Hepatocyte (in vitro differentiated cells): ENCODE measurements around the gene RRP1. TPM values are rescaled to one million over a fixed set of nuclear protein-coding genes. Genes with fewer than 3 reads are reported as not detected.

ENCODE experiments used
- DNase-seq: peaks from one replicate; pipeline ENCODE4 v3.0.0-alpha.2; 2016; ENCODE audit warnings: low spot score
- H2AFZ ChIP-seq: fragments of 200-600 bp; sonication (generic); 2 replicates; pipeline ENCODE4 v1.6.0; 2016; ENCODE audit warnings: antibody characterized with exemption, mild to moderate bottlenecking
- H3K27ac ChIP-seq: fragments of 200-600 bp; sonication (generic); 2 replicates; pipeline ENCODE4 v1.5.1; 2016; ENCODE audit warnings: mild to moderate bottlenecking
- H3K27me3 ChIP-seq: fragments of 200-600 bp; sonication (generic); 2 replicates; pipeline ENCODE4 v1.6.1; 2016
- H3K36me3 ChIP-seq: fragments of 200-600 bp; sonication (generic); replicated peaks from 2 replicates; pipeline ENCODE4 v1.5.1; 2016; ENCODE audit warnings: low read depth; ENCODE audit not compliant: insufficient read depth
- H3K4me1 ChIP-seq: fragments of 200-600 bp; sonication (generic); 2 replicates; pipeline ENCODE4 v1.5.1; 2016; ENCODE audit warnings: mild to moderate bottlenecking, moderate library complexity; ENCODE audit not compliant: insufficient read depth
- H3K4me2 ChIP-seq: fragments of 200-600 bp; sonication (generic); 2 replicates; pipeline ENCODE4 v1.6.0; 2016
- H3K4me3 ChIP-seq: fragments of 200-600 bp; sonication (generic); 2 replicates; pipeline ENCODE4 v1.5.1; 2016; ENCODE audit warnings: mild to moderate bottlenecking
- H3K79me2 ChIP-seq: fragments of 200-600 bp; sonication (generic); 2 replicates; pipeline ENCODE4 v1.6.0; 2017; ENCODE audit warnings: mild to moderate bottlenecking
- H3K9me2 ChIP-seq: fragments of 200-600 bp; sonication (generic); replicated peaks from 2 replicates; pipeline ENCODE4 v1.6.0; 2017; ENCODE audit warnings: mild to moderate bottlenecking; ENCODE audit not compliant: insufficient read depth
- H3K9me3 ChIP-seq: fragments of 200-600 bp; sonication (generic); 2 replicates; pipeline ENCODE4 v1.5.1; 2016; ENCODE audit warnings: low read depth, mild to moderate bottlenecking
- H4K20me1 ChIP-seq: fragments of 200-600 bp; sonication (generic); 2 replicates; pipeline ENCODE4 v1.6.0; 2016; ENCODE audit warnings: mild to moderate bottlenecking; ENCODE audit not compliant: insufficient read depth, poor library complexity, severe bottlenecking
- EZH2 ChIP-seq: fragments of 200-600 bp; sonication (generic); IDR thresholded peaks from 2 replicates; pipeline ENCODE4 v1.6.1; 2016; ENCODE audit warnings: antibody characterized with exemption, mild to moderate bottlenecking, borderline replicate concordance
- EZH2phosphoT487 ChIP-seq: fragments of 200-600 bp; sonication (generic); IDR thresholded peaks from one replicate; pipeline ENCODE4 v1.6.1; 2018; ENCODE audit warnings: antibody characterized with exemption, mild to moderate bottlenecking, low read depth, moderate library complexity; ENCODE audit not compliant: unreplicated experiment, severe bottlenecking
- WGBS: methylation state at CpG from one replicate; pipeline ENCODE4 v1.1.6; 2016; ENCODE audit warnings: low lambda C conversion rate; ENCODE audit errors: missing lambda C conversion rate; 5-methylcytosine and 5-hydroxymethylcytosine counted together
- polyA plus RNA-seq: library from polyadenylated mRNA; unstranded; fragments of >200 nt; fragmentation: Nextera tagmentation; extraction: Ambion mirVana; gene quantifications from 2 replicates; pipeline ENCODE4 v1.2.1, GENCODE V29; 2016
- total RNA-seq: library from RNA; depleted of rRNA; stranded (reverse); fragments of >200 nt; gene quantifications from 2 replicates; pipeline ENCODE4 v1.2.3, GENCODE V29; 2014
- TF ChIP-seq, protein P1 (sequence below): fragments of 200-600 bp; sonication (generic); IDR thresholded peaks from 2 replicates; pipeline ENCODE4 v1.5.1; 2016; ENCODE audit warnings: antibody characterized with exemption, mild to moderate bottlenecking; ENCODE audit not compliant: poor library complexity

RRP1 gene
- total and polyA plus RNA-seq, 2 experiments from 2014 or later: 24.1 to 32.0 TPM

DNA sequence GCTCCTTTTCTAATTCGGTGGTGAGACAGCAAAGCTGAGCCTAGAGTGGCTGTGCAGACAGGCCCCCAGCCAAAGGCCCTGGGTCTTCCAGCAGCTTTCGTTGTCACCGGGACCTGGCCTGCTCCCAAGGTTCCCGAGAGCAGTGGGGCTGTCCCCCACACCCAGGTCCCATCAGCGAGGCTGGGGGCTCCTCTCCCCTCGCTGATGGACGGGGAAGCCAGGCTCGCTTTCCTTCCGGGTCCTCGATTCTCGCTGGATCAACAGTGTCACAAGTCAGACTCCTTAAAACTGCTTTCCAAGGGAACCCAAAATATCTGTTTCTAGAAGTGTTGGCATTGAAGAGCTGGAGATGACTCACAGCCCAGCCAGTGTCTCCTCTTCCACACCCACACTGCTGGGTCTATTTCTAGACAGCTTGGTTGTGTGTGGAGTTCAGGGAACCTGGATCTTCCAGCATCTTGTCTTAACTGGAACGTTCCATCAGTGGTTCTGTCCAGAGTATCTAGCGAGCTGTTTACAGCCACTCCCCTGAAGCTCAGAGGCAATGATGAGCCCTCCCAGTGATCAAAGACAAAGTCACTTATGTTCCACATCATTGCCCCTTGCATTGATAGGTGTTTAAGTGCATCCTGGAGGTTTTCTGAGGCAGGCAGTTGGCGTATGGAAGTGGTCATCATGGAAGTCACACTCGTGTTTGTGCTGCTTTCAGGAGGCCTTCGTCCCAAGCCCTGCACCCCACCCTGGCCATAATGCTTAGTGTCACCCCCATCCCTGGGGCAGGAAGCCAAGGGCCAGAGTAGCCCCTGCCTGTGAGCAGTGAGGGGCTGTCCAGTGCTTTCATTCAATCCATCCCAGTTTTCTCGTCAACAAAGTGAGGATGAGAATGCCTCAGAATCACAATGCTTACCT lies 35.2 kb downstream of the RRP1 start:
- H3K4me2 ChIP-seq: no peak overlapping the region
- no peaks in the 10 kb centered on the region for H3K36me3 ChIP-seq
- no peaks in the 10 kb centered on the region for H3K9me3 ChIP-seq
- H2AFZ ChIP-seq: no peak overlapping the region
- no peaks in the 10 kb centered on the region for H3K79me2 ChIP-seq
- H3K27ac ChIP-seq: no peak overlapping the region
- no peak for DNase-seq
- H3K4me1 ChIP-seq: no peaks in the 10 kb centered on the region
- no peaks in the 10 kb centered on the region for H3K9me2 ChIP-seq
- no peaks in the 10 kb centered on the region for H3K27me3 ChIP-seq
- no peaks in the 10 kb centered on the region for H4K20me1 ChIP-seq
- TF ChIP-seq EZH2phosphoT487 (no peak), EZH2 (no peak)
- TF ChIP-seq, protein P1, sequence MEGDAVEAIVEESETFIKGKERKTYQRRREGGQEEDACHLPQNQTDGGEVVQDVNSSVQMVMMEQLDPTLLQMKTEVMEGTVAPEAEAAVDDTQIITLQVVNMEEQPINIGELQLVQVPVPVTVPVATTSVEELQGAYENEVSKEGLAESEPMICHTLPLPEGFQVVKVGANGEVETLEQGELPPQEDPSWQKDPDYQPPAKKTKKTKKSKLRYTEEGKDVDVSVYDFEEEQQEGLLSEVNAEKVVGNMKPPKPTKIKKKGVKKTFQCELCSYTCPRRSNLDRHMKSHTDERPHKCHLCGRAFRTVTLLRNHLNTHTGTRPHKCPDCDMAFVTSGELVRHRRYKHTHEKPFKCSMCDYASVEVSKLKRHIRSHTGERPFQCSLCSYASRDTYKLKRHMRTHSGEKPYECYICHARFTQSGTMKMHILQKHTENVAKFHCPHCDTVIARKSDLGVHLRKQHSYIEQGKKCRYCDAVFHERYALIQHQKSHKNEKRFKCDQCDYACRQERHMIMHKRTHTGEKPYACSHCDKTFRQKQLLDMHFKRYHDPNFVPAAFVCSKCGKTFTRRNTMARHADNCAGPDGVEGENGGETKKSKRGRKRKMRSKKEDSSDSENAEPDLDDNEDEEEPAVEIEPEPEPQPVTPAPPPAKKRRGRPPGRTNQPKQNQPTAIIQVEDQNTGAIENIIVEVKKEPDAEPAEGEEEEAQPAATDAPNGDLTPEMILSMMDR: no peak
- H3K4me3 ChIP-seq: no peak overlapping the region
- WGBS: 88% methylated on average over 17 of the region's 17 CpGs

DNA sequence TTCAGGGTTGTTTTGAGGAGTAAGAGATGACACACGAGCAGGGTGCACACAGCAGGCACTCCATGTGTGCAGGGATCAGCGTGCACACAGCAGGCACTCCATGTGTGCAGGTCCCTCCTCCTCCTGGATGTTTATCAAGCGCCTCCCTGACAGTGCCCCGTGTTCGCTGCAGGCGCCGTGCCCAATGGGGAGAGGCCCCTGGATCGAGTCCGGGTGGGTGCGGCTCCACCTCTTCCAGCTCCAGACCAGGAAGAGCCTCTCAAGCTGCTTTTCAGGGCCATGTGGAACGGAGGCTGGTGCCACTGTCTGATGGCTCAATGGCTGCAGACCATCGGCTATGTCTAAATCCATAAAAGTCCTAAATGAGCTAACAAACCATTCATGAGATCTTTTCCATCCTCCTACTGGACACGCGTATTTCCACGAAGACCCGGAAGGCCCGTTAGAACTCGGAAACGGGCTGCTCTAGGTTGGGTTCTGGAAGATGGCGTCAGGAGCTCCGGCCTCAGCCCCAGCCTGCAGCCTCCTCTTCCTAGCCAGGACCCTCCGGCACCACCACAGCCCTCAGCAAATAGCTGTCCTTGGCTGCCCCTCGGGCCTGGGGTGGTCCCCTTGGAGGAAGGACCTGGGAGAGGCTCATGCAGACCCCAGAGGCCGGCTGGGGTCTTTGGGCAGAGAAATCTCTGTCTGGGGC lies 36.0 kb downstream of the RRP1 start:
- Histone ChIP-seq H3K36me3 (no peaks in the 10 kb centered on the region), H2AFZ (no peak overlapping the region), H3K9me3 (no peaks in the 10 kb centered on the region), H3K27me3 (no peaks in the 10 kb centered on the region), H3K4me3 (no peak overlapping the region), H3K4me2 (no peak overlapping the region), H4K20me1 (no peaks in the 10 kb centered on the region), H3K4me1 (no peaks in the 10 kb centered on the region), H3K79me2 (no peaks in the 10 kb centered on the region), H3K9me2 (no peaks in the 10 kb centered on the region), H3K27ac (no peak overlapping the region)
- 96% methylated on average over 24 of the region's 24 CpGs for WGBS
- TF ChIP-seq EZH2 (no peak), EZH2phosphoT487 (no peak)
- TF ChIP-seq, protein P1: no peak
- DNase-seq: no peak

DNA sequence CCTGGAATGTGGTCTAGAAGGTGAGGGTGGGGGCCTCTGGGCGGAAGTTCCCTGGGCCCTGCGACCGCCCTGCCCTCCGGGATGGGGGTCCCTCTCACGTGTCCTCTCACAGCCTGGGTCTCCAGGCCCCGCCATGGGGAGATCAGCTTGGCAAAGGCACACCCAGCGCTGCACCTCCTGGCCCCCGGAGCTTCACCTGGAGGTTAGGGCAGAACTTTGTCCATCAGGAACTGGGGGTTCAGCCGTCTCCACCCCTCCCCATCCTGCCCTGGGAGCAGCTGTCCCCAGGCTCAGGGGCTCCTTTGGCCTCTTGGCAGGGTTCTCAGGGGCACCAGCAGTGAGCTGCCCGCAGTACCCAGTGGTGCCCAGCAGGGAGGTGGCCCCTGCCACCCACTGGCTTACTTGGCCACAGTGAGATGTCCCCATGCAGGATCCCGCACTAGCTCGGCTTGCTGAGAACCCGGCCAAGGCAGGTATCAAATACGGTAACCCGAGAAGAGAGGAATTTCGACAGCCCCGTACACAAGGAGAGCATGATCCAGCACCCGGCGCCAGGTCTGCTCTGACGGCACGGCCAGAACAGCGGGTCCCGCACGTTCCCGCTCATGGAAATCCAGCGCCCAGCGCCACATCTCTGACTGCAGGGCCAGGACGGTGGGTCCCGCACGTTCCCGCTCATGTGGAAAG lies 36.7 kb downstream of the RRP1 start:
- WGBS: 71% methylated on average over 30 of the region's 31 CpGs
- H3K9me3 ChIP-seq: no peaks in the 10 kb centered on the region
- no peaks in the 10 kb centered on the region for H3K9me2 ChIP-seq
- no peaks in the 10 kb centered on the region for H3K27me3 ChIP-seq
- TF ChIP-seq, protein P1: no peak
- TF ChIP-seq EZH2: no peak
- no peak for TF ChIP-seq EZH2phosphoT487
- H3K36me3 ChIP-seq: no peaks in the 10 kb centered on the region
- H3K79me2 ChIP-seq: no peaks in the 10 kb centered on the region
- H4K20me1 ChIP-seq: no peaks in the 10 kb centered on the region
- H3K4me3 ChIP-seq: no peak overlapping the region
- H3K27ac ChIP-seq: no peak overlapping the region
- no peak overlapping the region for H2AFZ ChIP-seq
- no peak overlapping the region for H3K4me2 ChIP-seq
- no peak for DNase-seq
- no peaks in the 10 kb centered on the region for H3K4me1 ChIP-seq
